GM18867 (cell line): ENCODE data around the gene ATG9B.
"Not testable (repeated sequence)": the region's sequence is repeated elsewhere in the genome, so short reads cannot be mapped to it uniquely, and the experiment has no call there.

Experiments
- ATAC-seq: cut with Tn5 transposase; IDR thresholded peaks from one replicate; pipeline ENCODE4 v1.9.1; 2021; ENCODE audit warnings: mild to moderate bottlenecking, moderate library complexity; ENCODE audit not compliant: unreplicated experiment

Gene ATG9B

DNA sequence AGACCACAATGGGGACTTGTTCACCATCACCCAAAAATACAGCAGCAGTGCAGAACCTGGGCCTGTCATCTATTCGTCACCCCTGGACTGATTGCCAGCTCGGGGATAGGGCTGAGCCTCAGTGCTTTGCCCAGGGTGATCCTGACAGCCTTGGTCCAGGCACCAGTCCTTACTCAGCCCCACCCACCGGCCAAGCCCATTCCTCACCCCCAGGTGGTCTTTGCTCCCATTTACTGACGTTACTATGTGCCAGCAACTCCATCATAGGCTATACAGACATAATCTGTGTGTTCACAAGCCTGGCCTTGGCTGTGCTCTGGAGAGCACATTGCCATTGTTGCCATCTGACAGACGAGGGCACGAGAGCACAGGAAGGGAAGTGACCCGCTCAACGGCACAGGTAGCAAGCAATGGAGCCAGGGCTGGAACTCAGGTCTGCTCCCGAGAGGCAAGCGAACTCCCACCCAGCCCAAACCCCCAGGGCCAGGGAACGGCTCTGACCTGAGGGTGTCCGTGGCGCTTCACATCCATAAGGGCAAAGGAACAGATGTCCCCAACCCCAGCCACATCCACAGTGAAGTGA is 6.8 kb downstream of the ATG9B start:
- no peak for ATAC-seq

- no peak for ATAC-seq
These were observed 7.4 kb downstream of the ATG9B start for GRCh38 chr7:151016942-151017341.

GRCh38 chr7:151016505-151016904 is 7.8 kb downstream of the ATG9B start:
- no peak for ATAC-seq

DNA sequence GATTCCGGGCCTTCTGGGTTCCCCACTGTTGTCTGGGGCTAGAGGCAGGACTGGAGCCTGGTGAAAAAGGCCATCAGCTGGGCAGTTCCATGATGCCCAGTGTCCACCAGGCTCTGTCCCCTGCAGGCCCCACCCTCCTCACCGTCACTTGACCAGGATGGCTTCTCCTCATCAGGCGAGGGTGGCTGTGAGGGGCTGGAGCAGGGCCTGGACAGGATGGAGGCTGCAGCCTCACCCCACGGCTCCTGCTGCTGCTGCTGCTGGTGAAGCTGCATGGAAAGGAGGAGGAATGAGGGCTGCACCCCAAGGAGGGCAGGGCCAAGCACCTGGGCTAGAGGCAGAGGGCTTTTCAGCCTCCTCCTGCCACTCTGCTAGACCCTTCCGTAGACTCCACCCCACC is 8.3 kb downstream of the ATG9B start:
- ATAC-seq, result no peak

GRCh38 chr7:151014950-151015349 is 9.3 kb downstream of the ATG9B start:
- no peak for ATAC-seq

DNA sequence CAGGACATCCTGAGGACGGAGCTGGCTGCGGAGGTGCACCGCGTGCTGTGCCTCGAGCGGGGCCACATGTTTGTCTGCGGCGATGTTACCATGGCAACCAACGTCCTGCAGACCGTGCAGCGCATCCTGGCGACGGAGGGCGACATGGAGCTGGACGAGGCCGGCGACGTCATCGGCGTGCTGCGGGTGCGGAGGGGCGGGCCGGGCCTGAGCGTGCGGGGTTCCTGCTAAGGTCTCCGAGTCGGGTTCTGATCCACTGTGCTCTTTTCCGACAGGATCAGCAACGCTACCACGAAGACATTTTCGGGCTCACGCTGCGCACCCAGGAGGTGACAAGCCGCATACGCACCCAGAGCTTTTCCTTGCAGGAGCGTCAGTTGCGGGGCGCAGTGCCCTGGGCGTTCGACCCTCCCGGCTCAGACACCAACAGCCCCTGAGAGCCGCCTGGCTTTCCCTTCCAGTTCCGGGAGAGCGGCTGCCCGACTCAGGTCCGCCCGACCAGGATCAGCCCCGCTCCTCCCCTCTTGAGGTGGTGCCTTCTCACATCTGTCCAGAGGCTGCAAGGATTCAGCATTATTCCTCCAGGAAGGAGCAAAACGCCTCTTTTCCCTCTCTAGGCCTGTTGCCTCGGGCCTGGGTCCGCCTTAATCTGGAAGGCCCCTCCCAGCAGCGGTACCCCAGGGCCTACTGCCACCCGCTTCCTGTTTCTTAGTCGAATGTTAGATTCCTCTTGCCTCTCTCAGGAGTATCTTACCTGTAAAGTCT is 10.4 kb downstream of the ATG9B start:
- no peak for ATAC-seq

DNA sequence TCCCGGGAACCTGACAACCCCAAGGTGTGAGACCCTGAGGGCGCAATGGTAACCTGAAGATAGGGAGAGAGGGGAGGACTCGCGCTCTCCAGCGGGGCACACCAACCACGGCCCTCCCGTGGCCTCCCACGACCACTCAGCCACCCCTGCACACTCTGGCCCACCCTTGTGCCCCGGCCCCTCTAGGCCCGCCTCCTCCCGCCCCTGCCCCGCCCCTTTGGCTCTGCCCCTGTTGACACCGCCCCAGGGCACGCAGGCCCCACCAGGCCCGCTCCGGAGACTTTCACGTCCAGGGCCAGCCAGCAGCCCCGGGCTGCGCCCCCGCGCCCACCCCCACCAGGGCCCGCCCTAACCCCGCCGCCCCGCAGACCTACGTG is 10.9 kb downstream of the ATG9B start:
- no peak for ATAC-seq

- ATAC-seq, result no peak
These were observed 11.4 kb downstream of the ATG9B start for GRCh38 chr7:151012911-151013347.

GRCh38 chr7:151012031-151012692 is 12.1 kb downstream of the ATG9B start:
- no peak for ATAC-seq

DNA sequence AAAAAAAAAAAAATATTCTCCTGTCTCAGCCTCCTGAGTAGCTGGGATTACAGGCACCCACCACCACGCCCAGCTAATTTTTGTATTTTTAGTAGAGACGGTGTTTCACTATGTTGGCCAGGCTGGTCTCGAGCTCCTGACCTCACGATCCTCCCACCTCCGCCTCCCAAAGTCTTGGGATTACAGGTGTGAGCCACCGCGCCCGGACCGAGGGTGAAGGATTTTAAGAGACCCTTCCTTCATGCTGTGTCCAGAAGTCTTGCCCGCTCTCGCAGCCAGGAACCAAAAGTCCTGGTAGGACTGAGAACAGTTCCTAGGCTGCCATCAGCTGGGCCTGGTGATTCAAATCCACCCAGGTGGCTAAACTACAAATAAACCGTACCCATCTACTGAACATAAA is 12.7 kb downstream of the ATG9B start:
- not testable (repeated sequence) for ATAC-seq

DNA sequence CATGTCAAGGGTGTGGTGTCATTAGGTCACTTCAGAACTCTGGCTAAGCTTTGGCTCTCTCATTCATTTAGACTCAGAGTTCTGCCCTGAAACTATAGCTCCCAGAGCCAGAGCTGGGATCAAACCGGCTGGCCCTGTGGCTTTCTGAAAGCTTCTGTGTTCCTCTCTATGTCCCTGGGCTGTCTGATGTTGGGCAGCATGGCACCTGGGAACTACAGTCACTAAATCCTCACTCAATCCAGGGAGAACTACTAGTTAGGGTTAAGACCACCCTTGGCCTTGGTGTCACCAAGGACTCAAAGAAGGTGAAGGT is 13.2 kb downstream of the ATG9B start:
- no peak for ATAC-seq

GRCh38 chr7:151010307-151011096 is 13.8 kb downstream of the ATG9B start:
- no peak for ATAC-seq

DNA sequence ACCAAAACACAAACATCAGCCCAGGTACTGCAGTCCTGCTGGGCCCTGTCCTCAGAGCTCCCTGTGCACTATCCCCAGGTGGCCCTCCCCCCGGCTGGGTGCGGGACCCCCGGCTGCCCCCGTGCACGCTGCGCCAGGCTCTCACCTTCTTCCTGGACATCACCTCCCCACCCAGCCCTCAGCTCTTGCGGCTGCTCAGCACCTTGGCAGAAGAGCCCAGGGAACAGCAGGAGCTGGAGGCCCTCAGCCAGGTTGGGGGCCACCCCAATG is 14.3 kb downstream of the ATG9B start:
- no peak for ATAC-seq

DNA sequence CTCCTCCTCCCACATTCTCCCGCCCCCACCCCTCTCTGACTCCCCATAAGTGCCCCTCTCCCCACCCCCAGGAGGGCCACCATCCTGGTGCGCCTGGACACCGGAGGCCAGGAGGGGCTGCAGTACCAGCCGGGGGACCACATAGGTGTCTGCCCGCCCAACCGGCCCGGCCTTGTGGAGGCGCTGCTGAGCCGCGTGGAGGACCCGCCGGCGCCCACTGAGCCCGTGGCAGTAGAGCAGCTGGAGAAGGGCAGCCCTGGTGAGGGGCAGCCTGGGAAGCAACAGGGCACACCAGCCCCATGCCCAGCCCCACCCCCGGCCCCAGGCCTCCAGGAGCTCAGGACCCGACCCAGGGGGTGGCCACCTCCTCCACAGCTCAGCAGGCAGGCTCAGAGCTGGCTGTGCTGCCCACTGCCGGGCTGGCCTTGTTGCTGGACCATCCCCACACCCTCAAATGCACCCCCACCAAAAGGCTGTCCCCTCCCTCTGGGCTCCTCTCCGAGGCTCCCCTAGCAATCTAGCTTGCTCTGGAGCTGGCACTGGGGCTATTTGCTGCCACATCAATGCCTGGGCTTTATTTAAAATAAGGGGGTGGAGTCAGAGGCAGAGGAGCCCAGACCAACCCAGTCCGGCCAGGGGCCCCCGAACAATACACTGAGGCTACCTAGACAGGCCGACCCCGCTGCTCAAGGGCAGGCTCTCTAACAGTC is 14.8 kb downstream of the ATG9B start:
- no peak for ATAC-seq

GRCh38 chr7:151008511-151009323 is 15.6 kb downstream of the ATG9B start:
- peak; percentile 81 for ATAC-seq

- ATAC-seq, result no peak
These were observed 16.2 kb downstream of the ATG9B start for GRCh38 chr7:151008143-151008510.

DNA sequence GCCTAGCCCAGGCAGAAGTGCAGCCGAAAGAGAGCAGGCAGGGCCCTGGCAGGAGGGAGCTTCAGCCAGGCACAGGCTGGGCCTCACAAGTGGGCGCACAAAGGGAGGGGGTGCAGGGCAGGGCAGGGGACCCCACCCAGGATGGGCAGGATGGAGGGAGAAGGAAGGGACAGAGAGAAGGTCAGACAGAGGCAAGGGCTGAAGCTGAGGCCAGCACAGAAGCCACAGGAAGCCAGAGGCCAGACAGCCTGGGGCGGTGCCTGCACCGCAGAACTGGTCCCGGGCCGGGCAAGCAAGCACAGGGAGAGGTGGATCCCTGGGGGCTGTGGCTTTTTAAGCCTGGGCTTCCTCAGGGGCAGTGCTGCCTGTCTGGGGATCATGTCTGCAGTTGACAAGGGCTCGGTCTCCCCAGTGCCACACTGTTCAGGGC is 16.8 kb downstream of the ATG9B start:
- ATAC-seq, result no peak

- ATAC-seq, result no peak
These were observed 17.5 kb downstream of the ATG9B start for GRCh38 chr7:151006590-151007300.

DNA sequence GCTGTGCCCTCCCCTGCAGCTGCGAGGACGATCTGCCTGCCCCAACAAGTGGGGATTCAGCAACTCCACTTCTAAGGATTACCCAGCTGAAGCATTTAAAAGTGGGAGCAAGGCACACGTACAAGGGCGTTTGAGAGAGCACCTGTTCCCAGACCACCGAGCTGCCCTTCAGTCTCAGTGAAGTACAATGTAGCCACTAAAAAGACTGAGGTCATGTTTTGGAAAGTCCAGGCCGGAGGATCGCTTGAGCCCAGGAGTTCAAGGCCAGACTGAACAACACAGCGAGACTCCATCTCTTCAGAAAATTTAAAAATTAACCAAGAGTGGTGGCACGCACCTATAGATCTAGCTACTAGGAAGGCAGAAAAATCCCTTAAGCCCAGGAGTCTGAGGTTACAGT is 18.7 kb downstream of the ATG9B start:
- no peak for ATAC-seq

- no peak for ATAC-seq
These were observed 20.7 kb downstream of the ATG9B start for GRCh38 chr7:151003572-151003971.
